Smooth muscle cell (in vitro differentiated cells): ENCODE data around the gene FHIT. TPM values are rescaled to one million over a fixed set of nuclear protein-coding genes. Genes with fewer than 3 reads are reported as not detected.

Source experiments
- DNase-seq: peaks from one replicate; lab custom pipeline; 2025; ENCODE audit not compliant: unreplicated experiment; lab: John Stamatoyannopoulos, UW
- H2AFZ ChIP-seq: fragments of 200-600 bp; sonication (generic); 2 replicates; pipeline ENCODE4 v1.6.0; 2016; ENCODE audit warnings: antibody characterized with exemption, low read depth, mild to moderate bottlenecking
- H3F3A ChIP-seq: fragments of 200-600 bp; sonication (generic); 2 replicates; pipeline ENCODE4 v1.6.0; 2017; ENCODE audit warnings: antibody characterized with exemption, low read depth
- H3K27ac ChIP-seq: fragments of 200-600 bp; sonication (generic); 2 replicates; pipeline ENCODE4 v1.5.1; 2016; ENCODE audit warnings: low read depth, mild to moderate bottlenecking
- H3K27me3 ChIP-seq: fragments of 200-600 bp; sonication (generic); 2 replicates; pipeline ENCODE4 v1.6.1; 2016; ENCODE audit warnings: low read depth, mild to moderate bottlenecking
- H3K36me3 ChIP-seq: fragments of 200-600 bp; sonication (generic); 2 replicates; pipeline ENCODE4 v1.5.1; 2016; ENCODE audit warnings: low read depth
- H3K4me1 ChIP-seq: fragments of 200-600 bp; sonication (generic); 2 replicates; pipeline ENCODE4 v1.5.1; 2016; ENCODE audit warnings: low read depth
- H3K4me2 ChIP-seq: fragments of 200-600 bp; sonication (generic); 2 replicates; pipeline ENCODE4 v1.6.0; 2016; ENCODE audit warnings: mild to moderate bottlenecking
- H3K4me3 ChIP-seq: fragments of 200-600 bp; sonication (generic); 2 replicates; pipeline ENCODE4 v1.5.1; 2016; ENCODE audit warnings: mild to moderate bottlenecking
- H3K79me2 ChIP-seq: fragments of 200-600 bp; sonication (generic); 2 replicates; pipeline ENCODE4 v1.6.0; 2016; ENCODE audit warnings: low read depth, mild to moderate bottlenecking
- H3K9ac ChIP-seq: fragments of 200-600 bp; sonication (generic); 2 replicates; pipeline ENCODE4 v1.6.0; 2016; ENCODE audit warnings: low read depth
- H3K9me3 ChIP-seq: fragments of 200-600 bp; sonication (generic); replicated peaks from 2 replicates; pipeline ENCODE4 v1.5.1; 2016; ENCODE audit warnings: low read depth
- H4K20me1 ChIP-seq: fragments of 200-600 bp; sonication (generic); 2 replicates; pipeline ENCODE4 v1.6.0; 2016; ENCODE audit warnings: low read depth
- WGBS: methylation state at CpG from one replicate; pipeline ENCODE4 v1.1.7; 2016; ENCODE audit warnings: low lambda C conversion rate; 5-methylcytosine and 5-hydroxymethylcytosine counted together
- polyA plus RNA-seq: library from polyadenylated mRNA; unstranded; fragments of >200 nt; fragmentation: Nextera tagmentation; extraction: Ambion mirVana; gene quantifications from 2 replicates; pipeline ENCODE4 v1.2.1, GENCODE V29; 2016
- total RNA-seq: library from RNA; depleted of rRNA; stranded (reverse); fragments of >200 nt; gene quantifications from 2 replicates; pipeline ENCODE4 v1.2.3, GENCODE V29; 2014
- TF ChIP-seq, protein P1 (sequence below): fragments of 200-600 bp; sonication (generic); IDR thresholded peaks from 2 replicates; pipeline ENCODE4 v1.5.1; 2017; ENCODE audit warnings: borderline replicate concordance, mild to moderate bottlenecking, antibody characterized with exemption; ENCODE audit not compliant: insufficient read depth, poor library complexity, severe bottlenecking

Gene FHIT
- total and polyA plus RNA-seq, 2 experiments from 2014 or later: 5.9 to 6.7 TPM

- Histone ChIP-seq H3K79me2 (no peaks in the 10 kb centered on the region), H3K9me3 (no peaks in the 10 kb centered on the region), H2AFZ (no peak overlapping the region), H3K27ac (no peak overlapping the region), H3K4me3 (no peak overlapping the region), H3K4me2 (no peak overlapping the region), H3K27me3 (no peaks in the 10 kb centered on the region), H3F3A (peaks cover 14% of the 10 kb centered on the region), H3K4me1 (peaks cover 3% of the 10 kb centered on the region), H3K36me3 (no peaks in the 10 kb centered on the region), H3K9ac (no peak overlapping the region), H4K20me1 (no peaks in the 10 kb centered on the region)
- 97% methylated on average over 4 of the region's 4 CpGs for WGBS
- TF ChIP-seq, protein P1, sequence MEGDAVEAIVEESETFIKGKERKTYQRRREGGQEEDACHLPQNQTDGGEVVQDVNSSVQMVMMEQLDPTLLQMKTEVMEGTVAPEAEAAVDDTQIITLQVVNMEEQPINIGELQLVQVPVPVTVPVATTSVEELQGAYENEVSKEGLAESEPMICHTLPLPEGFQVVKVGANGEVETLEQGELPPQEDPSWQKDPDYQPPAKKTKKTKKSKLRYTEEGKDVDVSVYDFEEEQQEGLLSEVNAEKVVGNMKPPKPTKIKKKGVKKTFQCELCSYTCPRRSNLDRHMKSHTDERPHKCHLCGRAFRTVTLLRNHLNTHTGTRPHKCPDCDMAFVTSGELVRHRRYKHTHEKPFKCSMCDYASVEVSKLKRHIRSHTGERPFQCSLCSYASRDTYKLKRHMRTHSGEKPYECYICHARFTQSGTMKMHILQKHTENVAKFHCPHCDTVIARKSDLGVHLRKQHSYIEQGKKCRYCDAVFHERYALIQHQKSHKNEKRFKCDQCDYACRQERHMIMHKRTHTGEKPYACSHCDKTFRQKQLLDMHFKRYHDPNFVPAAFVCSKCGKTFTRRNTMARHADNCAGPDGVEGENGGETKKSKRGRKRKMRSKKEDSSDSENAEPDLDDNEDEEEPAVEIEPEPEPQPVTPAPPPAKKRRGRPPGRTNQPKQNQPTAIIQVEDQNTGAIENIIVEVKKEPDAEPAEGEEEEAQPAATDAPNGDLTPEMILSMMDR: no peak
- DNase-seq: no peak
These were observed 650.4 kb downstream of the FHIT start for GRCh38 chr3:60600848-60601247.

GRCh38 chr3:60599586-60599985 is 651.7 kb downstream of the FHIT start:
- no peak for DNase-seq
- Histone ChIP-seq H3K4me3 (no peak overlapping the region), H3K27ac (peak overlapping the region; percentile 56), H3K4me2 (no peak overlapping the region), H3F3A (peaks cover 14% of the 10 kb centered on the region), H3K9me3 (no peaks in the 10 kb centered on the region), H3K79me2 (no peaks in the 10 kb centered on the region), H3K36me3 (no peaks in the 10 kb centered on the region), H3K27me3 (no peaks in the 10 kb centered on the region), H4K20me1 (no peaks in the 10 kb centered on the region), H3K4me1 (peaks cover 3% of the 10 kb centered on the region), H3K9ac (no peak overlapping the region), H2AFZ (no peak overlapping the region)
- TF ChIP-seq, protein P1: no peak
- WGBS: 74% methylated on average over 1 of the region's 1 CpG

- H3K79me2 ChIP-seq: no peaks in the 10 kb centered on the region
- no peaks in the 10 kb centered on the region for H3K36me3 ChIP-seq
- H4K20me1 ChIP-seq: no peaks in the 10 kb centered on the region
- H3K9ac ChIP-seq: no peak overlapping the region
- no peak overlapping the region for H2AFZ ChIP-seq
- peaks cover 3% of the 10 kb centered on the region for H3K4me1 ChIP-seq
- peak overlapping the region; percentile 77 for H3K4me2 ChIP-seq
- no peaks in the 10 kb centered on the region for H3K9me3 ChIP-seq
- no peak for DNase-seq
- no peak overlapping the region for H3K4me3 ChIP-seq
- H3K27me3 ChIP-seq: no peaks in the 10 kb centered on the region
- 7% methylated on average over 2 of the region's 2 CpGs for WGBS
- peaks cover 14% of the 10 kb centered on the region for H3F3A ChIP-seq
- H3K27ac ChIP-seq: peak overlapping the region; percentile 56
- TF ChIP-seq, protein P1: no peak
These were observed 652.6 kb downstream of the FHIT start for GRCh38 chr3:60598671-60599070.

DNA sequence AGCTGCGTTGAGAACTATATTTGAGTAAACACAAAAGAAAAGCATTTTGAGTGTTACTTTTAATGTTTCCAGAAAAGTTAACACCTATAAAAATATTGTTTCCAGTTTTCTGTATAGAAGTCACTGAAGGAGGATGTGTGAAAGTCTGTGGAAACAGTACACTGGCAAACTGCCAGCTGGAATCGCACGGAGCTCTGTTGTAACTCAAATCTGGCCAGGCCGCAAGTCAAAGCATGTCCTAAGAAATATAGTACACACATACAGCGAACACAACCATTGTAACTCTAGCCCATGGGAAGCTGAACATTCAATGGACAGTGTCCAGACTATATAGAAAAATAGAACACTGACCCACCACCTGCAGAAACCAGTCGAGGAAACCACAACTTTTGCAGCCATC is 657.2 kb downstream of the FHIT start:
- no peaks in the 10 kb centered on the region for H3K79me2 ChIP-seq
- 28% methylated on average over 6 of the region's 6 CpGs for WGBS
- H3K4me1 ChIP-seq: peaks cover 3% of the 10 kb centered on the region
- peaks cover 13% of the 10 kb centered on the region for H3F3A ChIP-seq
- no peaks in the 10 kb centered on the region for H3K27me3 ChIP-seq
- H3K9ac ChIP-seq: no peak overlapping the region
- H3K27ac ChIP-seq: no peak overlapping the region
- H3K9me3 ChIP-seq: no peaks in the 10 kb centered on the region
- peak overlapping the region; percentile 43 for H3K4me2 ChIP-seq
- H3K4me3 ChIP-seq: no peak overlapping the region
- TF ChIP-seq, protein P1: no peak
- no peaks in the 10 kb centered on the region for H4K20me1 ChIP-seq
- H2AFZ ChIP-seq: no peak overlapping the region
- DNase-seq: peak; percentile 2
- no peaks in the 10 kb centered on the region for H3K36me3 ChIP-seq
